ENCODE measurements around the gene GLIS1. TPM values are rescaled to one million over a fixed set of nuclear protein-coding genes. Genes with fewer than 3 reads are reported as not detected.

Gene GLIS1
- total RNA-seq, 1 experiment from 2014 or later: 0.28 TPM

DNA sequence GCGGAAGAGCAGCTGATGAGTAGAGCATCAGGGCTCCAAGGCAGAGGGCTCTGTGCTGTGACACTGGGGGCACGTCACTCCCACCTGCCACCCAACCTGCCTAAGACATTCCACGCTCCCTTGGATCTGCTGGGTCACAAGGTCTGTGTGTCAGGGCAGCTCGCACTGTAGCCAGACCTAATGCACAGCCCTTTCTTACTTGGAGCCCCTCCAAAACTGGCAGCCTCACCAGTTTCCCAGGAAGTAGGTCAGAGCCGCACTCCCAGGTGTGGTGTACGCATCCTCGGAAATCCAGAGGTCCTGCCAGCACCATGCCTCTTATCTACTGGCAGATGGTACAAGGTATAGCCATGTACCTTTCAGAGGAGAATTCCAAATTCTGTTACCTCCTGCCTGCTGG is 257.5 kb downstream of the GLIS1 start:
- no peak overlapping the region for H3K56ac ChIP-seq (ENCODE audit: insufficient read length, low read depth, low read length)
- H3K4ac ChIP-seq (ENCODE audit: low read depth, low read length): no peak overlapping the region
- no peak overlapping the region for H4K5ac ChIP-seq (ENCODE audit: insufficient read length, low read depth, low read length)
- no peak overlapping the region for H3K23ac ChIP-seq (ENCODE audit: insufficient read length, low read depth, low read length)
- TF ChIP-seq, protein P1, sequence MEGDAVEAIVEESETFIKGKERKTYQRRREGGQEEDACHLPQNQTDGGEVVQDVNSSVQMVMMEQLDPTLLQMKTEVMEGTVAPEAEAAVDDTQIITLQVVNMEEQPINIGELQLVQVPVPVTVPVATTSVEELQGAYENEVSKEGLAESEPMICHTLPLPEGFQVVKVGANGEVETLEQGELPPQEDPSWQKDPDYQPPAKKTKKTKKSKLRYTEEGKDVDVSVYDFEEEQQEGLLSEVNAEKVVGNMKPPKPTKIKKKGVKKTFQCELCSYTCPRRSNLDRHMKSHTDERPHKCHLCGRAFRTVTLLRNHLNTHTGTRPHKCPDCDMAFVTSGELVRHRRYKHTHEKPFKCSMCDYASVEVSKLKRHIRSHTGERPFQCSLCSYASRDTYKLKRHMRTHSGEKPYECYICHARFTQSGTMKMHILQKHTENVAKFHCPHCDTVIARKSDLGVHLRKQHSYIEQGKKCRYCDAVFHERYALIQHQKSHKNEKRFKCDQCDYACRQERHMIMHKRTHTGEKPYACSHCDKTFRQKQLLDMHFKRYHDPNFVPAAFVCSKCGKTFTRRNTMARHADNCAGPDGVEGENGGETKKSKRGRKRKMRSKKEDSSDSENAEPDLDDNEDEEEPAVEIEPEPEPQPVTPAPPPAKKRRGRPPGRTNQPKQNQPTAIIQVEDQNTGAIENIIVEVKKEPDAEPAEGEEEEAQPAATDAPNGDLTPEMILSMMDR (conservative IDR thresholded peaks at IDR 0.05): no peak
- WGBS (ENCODE audit: extremely low coverage, insufficient read length, low lambda C conversion rate): no CpG with 5 or more reads among the region's 7 CpGs
- no peak overlapping the region for H2BK20ac ChIP-seq (ENCODE audit: low read depth, low read length, poor library complexity, severe bottlenecking)
- no peak overlapping the region for H2BK120ac ChIP-seq (ENCODE audit: low read depth, low read length, poor library complexity, severe bottlenecking)
- peaks cover 4% of the 10 kb centered on the region; the same call in 1 of the 2 replicates for H3K27me3 ChIP-seq (ENCODE audit: insufficient read depth, low read length)
- no peak overlapping the region for H2AK5ac ChIP-seq (ENCODE audit: insufficient read length, low read length)
- Mint-ChIP-seq H3K36me3 (ENCODE audit: insufficient read depth in 1 of 3, low read depth in 3 of 3) (no peaks in the 10 kb centered on the region), H3K9me3 (no peaks in the 10 kb centered on the region), H3K4me3 (no peak overlapping the region), H3K4me1 (peaks cover 8 to 14% of the 10 kb centered on the region in 2 experiments), H3K27ac (0 out of 7 replicates have a peak overlapping the region, but pooled peaks of 1 of the 3 experiments have one; percentile 27), H3K27me3 (ENCODE audit: low read depth) (peaks cover 23% of the 10 kb centered on the region)
- no peak overlapping the region for H4K8ac ChIP-seq (replicated peaks; ENCODE audit: insufficient read length, low read depth, low read length)
- H3K79me1 ChIP-seq (ENCODE audit: insufficient read depth, low read depth, low read length, poor library complexity, severe bottlenecking): no peaks in the 10 kb centered on the region
- H4K91ac ChIP-seq (ENCODE audit: insufficient read length, low read depth, low read length): no peak overlapping the region
- H3K79me2 ChIP-seq (ENCODE audit: insufficient read depth, low read length): no peaks in the 10 kb centered on the region
- no peak overlapping the region for H3K9ac ChIP-seq (ENCODE audit: extremely low read depth, insufficient read length, low read length)
- H3T11ph ChIP-seq (ENCODE audit: low read length): no peak overlapping the region
- H3K14ac ChIP-seq (ENCODE audit: insufficient read depth, low read length): no peak overlapping the region; the same call in 1 of the 2 replicates
- H3K27ac ChIP-seq (ENCODE audit: insufficient read length, low read depth, low read length): no peak overlapping the region
- DNase-seq: peak; percentile 19
- H2AFZ ChIP-seq (ENCODE audit: low read length): no peak overlapping the region
- no peaks in the 10 kb centered on the region for H3K9me3 ChIP-seq (ENCODE audit: control insufficient read depth, low read depth, low read length)
- H3K4me1 ChIP-seq (ENCODE audit: insufficient read depth, low read length): no peaks in the 10 kb centered on the region
- no peak overlapping the region for H3K4me2 ChIP-seq (ENCODE audit: insufficient read depth, insufficient read length, low read length)
- H3K18ac ChIP-seq (ENCODE audit: insufficient read length, low read depth, low read length): no peak overlapping the region
- no peak overlapping the region for H2BK12ac ChIP-seq (ENCODE audit: insufficient read length, low read depth, low read length)
- no peak overlapping the region for H2BK15ac ChIP-seq (ENCODE audit: low read depth, low read length)
- H2BK5ac ChIP-seq (ENCODE audit: insufficient read length, low read length): no peak overlapping the region
- no peaks in the 10 kb centered on the region for H3K23me2 ChIP-seq (ENCODE audit: insufficient read length, low read depth, low read length, poor library complexity, severe bottlenecking)
- H4K20me1 ChIP-seq (ENCODE audit: control insufficient read depth, insufficient read depth, insufficient read length): no peaks in the 10 kb centered on the region
